GM12878 (cell line): Measurements from ENCODE around the gene GSK3A. TPM values are rescaled to one million over a fixed set of nuclear protein-coding genes. Genes with fewer than 3 reads are reported as not detected.

Experiments
- BACH1 ChIP-seq: fragments of 450-650 bp; IDR thresholded peaks from 2 replicates; pipeline ENCODE4 v1.6.1; 2017; ENCODE audit warnings: mild to moderate bottlenecking, borderline replicate concordance
- BCL11A ChIP-seq: IDR thresholded peaks from 2 replicates; pipeline ENCODE4 v1.6.1; 2011; ENCODE audit warnings: low read depth, low read length
- GABPA ChIP-seq: IDR thresholded peaks from 2 replicates; pipeline ENCODE4 v1.6.1; 2014; ENCODE audit warnings: antibody characterized with exemption, low read depth, mild to moderate bottlenecking, inconsistent platforms
- MEF2B ChIP-seq: fragments of 450-650 bp; IDR thresholded peaks from 2 replicates; pipeline ENCODE4 v1.6.1; 2018; ENCODE audit warnings: mild to moderate bottlenecking, moderate library complexity; ENCODE audit not compliant: partially characterized antibody, poor library complexity, severe bottlenecking
- RB1 ChIP-seq: fragments of 450-650 bp; formaldehyde crosslinking; IDR thresholded peaks from 2 replicates; pipeline ENCODE4 v1.6.1; 2017; ENCODE audit warnings: mild to moderate bottlenecking, borderline replicate concordance
- SP1 ChIP-seq: IDR thresholded peaks from one replicate; pipeline ENCODE4 v1.6.1; 2011; ENCODE audit warnings: low read depth, low read length
- polyA plus RNA-seq, 11 experiments: library from polyadenylated mRNA; depleted of rRNA in 4 of 11; unstranded in 6 of 11; stranded (reverse) in 5 of 11; fragments of >200 nt; fragmentation: Nextera tagmentation in 4 of 11; fragmentation: Illumina TruSeq in 1 of 11; extraction: Ambion mirVana in 4 of 11; extraction: Trizol in 1 of 11; gene quantifications; 1 replicate in 1 of 11; 2 replicates in 10 of 11; pipeline versions ENCODE4 v1.2.1 to v1.2.3, GENCODE V29; 2011 to 2016; ENCODE audit warnings: inconsistent platforms in 2 of 11, missing spikeins in 2 of 11, low read depth in 1 of 11
- total RNA-seq, 4 experiments: library from RNA; depleted of rRNA in 3 of 4; stranded (reverse); fragments of >200 nt in 3 of 4; fragmentation: Illumina TruSeq in 1 of 4; extraction: Trizol in 1 of 4; gene quantifications; 2 replicates each; pipeline versions ENCODE4 v1.2.1 to v1.2.3, GENCODE V29; 2013 to 2021
- TF ChIP-seq, protein P1 (sequence below): fragments of 450-650 bp; IDR thresholded peaks from 2 replicates; pipeline ENCODE4 v1.6.1; 2016; ENCODE audit warnings: mild to moderate bottlenecking
- TF ChIP-seq, protein P2 (sequence below): IDR thresholded peaks from 2 replicates; pipeline ENCODE4 v1.6.1; 2012; ENCODE audit warnings: mild to moderate bottlenecking, low read depth, low read length
- TF ChIP-seq, protein P3 (sequence below): fragments of 150-350 bp; IDR thresholded peaks from 2 replicates; pipeline ENCODE4 v1.6.1; 2014; ENCODE audit warnings: mild to moderate bottlenecking, low read depth, low read length
- TF ChIP-seq, protein P4 (sequence below): fragments of 450-650 bp; IDR thresholded peaks from 2 replicates; pipeline ENCODE4 v1.6.1; 2017; ENCODE audit warnings: mild to moderate bottlenecking, moderate library complexity
- TF ChIP-seq, protein P5 (sequence below): IDR thresholded peaks from 2 replicates; pipeline ENCODE4 v1.6.1; 2012; ENCODE audit warnings: improper control_type of control experiment, low read depth, low read length; ENCODE audit not compliant: insufficient replicate concordance

The GSK3A gene
- total and polyA plus RNA-seq, 10 of the 15 experiments (the other 5 are each of a cell fraction or from before 2014, with no cell fraction given), result 1.00 to 47.9 (median 15.2) TPM

DNA sequence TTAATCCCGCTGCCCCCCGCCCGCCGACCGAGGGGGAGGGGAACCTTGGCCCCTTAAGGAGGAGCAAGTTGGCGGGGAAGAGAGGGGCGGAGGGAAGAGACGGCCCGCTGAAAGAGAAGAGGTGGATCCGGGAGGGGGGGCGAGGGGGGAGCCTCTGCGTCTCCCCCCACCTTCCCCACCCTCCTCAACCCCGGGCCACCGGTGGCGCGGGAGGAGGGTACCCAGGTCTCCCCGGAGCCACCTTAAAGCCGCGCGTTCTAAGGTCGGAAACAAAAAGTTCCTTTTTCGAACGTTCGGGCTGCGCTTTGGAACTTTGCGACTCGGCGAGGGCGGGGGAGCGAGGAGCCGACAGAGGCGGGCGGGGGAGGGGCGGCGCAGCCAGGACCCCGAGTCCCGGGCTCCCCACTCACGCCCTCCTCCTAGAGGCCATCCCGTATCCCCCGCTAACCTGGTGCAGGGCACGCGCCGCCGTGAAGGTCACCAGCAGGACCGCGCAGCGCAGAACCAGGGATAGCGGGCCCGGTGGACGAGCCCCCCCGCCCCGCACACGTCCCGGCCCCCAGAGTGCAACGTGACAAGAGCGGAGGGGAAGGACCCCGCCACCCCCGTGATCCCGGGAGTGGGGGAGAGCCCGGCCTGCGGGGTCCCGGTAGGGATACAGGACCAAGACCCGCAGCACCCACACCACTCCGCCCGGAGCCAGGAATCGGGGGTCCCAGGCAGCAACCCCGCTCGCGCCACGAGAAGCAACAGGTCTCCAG is 11.9 kb upstream of the GSK3A start (continued):
- TF ChIP-seq BACH1 (0 out of 2 replicates have a peak, but pooled peaks have one; percentile 10), SP1 (peak; percentile 10), BCL11A (0 out of 2 replicates have a peak, but pooled peaks have one; percentile 5), GABPA (no peak), RB1 (peak; percentile 78; the same call in 1 of the 2 replicates), MEF2B (no peak)
- TF ChIP-seq, protein P1, sequence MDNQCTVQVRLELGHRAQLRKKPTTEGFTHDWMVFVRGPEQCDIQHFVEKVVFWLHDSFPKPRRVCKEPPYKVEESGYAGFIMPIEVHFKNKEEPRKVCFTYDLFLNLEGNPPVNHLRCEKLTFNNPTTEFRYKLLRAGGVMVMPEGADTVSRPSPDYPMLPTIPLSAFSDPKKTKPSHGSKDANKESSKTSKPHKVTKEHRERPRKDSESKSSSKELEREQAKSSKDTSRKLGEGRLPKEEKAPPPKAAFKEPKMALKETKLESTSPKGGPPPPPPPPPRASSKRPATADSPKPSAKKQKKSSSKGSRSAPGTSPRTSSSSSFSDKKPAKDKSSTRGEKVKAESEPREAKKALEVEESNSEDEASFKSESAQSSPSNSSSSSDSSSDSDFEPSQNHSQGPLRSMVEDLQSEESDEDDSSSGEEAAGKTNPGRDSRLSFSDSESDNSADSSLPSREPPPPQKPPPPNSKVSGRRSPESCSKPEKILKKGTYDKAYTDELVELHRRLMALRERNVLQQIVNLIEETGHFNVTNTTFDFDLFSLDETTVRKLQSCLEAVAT, result 0 out of 2 replicates have a peak, but pooled peaks have one; percentile 28
- TF ChIP-seq, protein P2, sequence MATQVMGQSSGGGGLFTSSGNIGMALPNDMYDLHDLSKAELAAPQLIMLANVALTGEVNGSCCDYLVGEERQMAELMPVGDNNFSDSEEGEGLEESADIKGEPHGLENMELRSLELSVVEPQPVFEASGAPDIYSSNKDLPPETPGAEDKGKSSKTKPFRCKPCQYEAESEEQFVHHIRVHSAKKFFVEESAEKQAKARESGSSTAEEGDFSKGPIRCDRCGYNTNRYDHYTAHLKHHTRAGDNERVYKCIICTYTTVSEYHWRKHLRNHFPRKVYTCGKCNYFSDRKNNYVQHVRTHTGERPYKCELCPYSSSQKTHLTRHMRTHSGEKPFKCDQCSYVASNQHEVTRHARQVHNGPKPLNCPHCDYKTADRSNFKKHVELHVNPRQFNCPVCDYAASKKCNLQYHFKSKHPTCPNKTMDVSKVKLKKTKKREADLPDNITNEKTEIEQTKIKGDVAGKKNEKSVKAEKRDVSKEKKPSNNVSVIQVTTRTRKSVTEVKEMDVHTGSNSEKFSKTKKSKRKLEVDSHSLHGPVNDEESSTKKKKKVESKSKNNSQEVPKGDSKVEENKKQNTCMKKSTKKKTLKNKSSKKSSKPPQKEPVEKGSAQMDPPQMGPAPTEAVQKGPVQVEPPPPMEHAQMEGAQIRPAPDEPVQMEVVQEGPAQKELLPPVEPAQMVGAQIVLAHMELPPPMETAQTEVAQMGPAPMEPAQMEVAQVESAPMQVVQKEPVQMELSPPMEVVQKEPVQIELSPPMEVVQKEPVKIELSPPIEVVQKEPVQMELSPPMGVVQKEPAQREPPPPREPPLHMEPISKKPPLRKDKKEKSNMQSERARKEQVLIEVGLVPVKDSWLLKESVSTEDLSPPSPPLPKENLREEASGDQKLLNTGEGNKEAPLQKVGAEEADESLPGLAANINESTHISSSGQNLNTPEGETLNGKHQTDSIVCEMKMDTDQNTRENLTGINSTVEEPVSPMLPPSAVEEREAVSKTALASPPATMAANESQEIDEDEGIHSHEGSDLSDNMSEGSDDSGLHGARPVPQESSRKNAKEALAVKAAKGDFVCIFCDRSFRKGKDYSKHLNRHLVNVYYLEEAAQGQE, result no peak
- TF ChIP-seq, protein P3, sequence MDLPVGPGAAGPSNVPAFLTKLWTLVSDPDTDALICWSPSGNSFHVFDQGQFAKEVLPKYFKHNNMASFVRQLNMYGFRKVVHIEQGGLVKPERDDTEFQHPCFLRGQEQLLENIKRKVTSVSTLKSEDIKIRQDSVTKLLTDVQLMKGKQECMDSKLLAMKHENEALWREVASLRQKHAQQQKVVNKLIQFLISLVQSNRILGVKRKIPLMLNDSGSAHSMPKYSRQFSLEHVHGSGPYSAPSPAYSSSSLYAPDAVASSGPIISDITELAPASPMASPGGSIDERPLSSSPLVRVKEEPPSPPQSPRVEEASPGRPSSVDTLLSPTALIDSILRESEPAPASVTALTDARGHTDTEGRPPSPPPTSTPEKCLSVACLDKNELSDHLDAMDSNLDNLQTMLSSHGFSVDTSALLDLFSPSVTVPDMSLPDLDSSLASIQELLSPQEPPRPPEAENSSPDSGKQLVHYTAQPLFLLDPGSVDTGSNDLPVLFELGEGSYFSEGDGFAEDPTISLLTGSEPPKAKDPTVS, result no peak
- TF ChIP-seq, protein P4, sequence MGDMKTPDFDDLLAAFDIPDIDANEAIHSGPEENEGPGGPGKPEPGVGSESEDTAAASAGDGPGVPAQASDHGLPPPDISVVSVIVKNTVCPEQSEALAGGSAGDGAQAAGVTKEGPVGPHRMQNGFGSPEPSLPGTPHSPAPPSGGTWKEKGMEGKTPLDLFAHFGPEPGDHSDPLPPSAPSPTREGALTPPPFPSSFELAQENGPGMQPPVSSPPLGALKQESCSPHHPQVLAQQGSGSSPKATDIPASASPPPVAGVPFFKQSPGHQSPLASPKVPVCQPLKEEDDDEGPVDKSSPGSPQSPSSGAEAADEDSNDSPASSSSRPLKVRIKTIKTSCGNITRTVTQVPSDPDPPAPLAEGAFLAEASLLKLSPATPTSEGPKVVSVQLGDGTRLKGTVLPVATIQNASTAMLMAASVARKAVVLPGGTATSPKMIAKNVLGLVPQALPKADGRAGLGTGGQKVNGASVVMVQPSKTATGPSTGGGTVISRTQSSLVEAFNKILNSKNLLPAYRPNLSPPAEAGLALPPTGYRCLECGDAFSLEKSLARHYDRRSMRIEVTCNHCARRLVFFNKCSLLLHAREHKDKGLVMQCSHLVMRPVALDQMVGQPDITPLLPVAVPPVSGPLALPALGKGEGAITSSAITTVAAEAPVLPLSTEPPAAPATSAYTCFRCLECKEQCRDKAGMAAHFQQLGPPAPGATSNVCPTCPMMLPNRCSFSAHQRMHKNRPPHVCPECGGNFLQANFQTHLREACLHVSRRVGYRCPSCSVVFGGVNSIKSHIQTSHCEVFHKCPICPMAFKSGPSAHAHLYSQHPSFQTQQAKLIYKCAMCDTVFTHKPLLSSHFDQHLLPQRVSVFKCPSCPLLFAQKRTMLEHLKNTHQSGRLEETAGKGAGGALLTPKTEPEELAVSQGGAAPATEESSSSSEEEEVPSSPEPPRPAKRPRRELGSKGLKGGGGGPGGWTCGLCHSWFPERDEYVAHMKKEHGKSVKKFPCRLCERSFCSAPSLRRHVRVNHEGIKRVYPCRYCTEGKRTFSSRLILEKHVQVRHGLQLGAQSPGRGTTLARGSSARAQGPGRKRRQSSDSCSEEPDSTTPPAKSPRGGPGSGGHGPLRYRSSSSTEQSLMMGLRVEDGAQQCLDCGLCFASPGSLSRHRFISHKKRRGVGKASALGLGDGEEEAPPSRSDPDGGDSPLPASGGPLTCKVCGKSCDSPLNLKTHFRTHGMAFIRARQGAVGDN, result no peak
- TF ChIP-seq, protein P5, sequence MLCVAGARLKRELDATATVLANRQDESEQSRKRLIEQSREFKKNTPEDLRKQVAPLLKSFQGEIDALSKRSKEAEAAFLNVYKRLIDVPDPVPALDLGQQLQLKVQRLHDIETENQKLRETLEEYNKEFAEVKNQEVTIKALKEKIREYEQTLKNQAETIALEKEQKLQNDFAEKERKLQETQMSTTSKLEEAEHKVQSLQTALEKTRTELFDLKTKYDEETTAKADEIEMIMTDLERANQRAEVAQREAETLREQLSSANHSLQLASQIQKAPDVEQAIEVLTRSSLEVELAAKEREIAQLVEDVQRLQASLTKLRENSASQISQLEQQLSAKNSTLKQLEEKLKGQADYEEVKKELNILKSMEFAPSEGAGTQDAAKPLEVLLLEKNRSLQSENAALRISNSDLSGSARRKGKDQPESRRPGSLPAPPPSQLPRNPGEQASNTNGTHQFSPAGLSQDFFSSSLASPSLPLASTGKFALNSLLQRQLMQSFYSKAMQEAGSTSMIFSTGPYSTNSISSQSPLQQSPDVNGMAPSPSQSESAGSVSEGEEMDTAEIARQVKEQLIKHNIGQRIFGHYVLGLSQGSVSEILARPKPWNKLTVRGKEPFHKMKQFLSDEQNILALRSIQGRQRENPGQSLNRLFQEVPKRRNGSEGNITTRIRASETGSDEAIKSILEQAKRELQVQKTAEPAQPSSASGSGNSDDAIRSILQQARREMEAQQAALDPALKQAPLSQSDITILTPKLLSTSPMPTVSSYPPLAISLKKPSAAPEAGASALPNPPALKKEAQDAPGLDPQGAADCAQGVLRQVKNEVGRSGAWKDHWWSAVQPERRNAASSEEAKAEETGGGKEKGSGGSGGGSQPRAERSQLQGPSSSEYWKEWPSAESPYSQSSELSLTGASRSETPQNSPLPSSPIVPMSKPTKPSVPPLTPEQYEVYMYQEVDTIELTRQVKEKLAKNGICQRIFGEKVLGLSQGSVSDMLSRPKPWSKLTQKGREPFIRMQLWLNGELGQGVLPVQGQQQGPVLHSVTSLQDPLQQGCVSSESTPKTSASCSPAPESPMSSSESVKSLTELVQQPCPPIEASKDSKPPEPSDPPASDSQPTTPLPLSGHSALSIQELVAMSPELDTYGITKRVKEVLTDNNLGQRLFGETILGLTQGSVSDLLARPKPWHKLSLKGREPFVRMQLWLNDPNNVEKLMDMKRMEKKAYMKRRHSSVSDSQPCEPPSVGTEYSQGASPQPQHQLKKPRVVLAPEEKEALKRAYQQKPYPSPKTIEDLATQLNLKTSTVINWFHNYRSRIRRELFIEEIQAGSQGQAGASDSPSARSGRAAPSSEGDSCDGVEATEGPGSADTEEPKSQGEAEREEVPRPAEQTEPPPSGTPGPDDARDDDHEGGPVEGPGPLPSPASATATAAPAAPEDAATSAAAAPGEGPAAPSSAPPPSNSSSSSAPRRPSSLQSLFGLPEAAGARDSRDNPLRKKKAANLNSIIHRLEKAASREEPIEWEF, result no peak
